ENCODE results near the gene SMIM41. TPM values are rescaled to one million over a fixed set of nuclear protein-coding genes. Genes with fewer than 3 reads are reported as not detected.
A peak's percentile ranks its signal among the peaks of the same experiment; 100 is the strongest.

The SMIM41 gene
- total and polyA plus RNA-seq, 2 donors from 2014 or later = 0.31 TPM; not detected in 1

GRCh38 chr12:52033446-52034140, 45.9 kb upstream of the SMIM41 start:
- TF ChIP-seq CTCF (IDR thresholded peaks at IDR 0.05; ENCODE audit: borderline replicate concordance, extremely low read depth, insufficient read depth) = no peak
- peaks cover 0 to 31% (median 20%) of the 10 kb centered on the region in 3 donors for H3K4me1 ChIP-seq (ENCODE audit: control insufficient read depth in 2 of 3, insufficient read depth in 2 of 3, low read depth in 1 of 3, low read length in 3 of 3)
- peak overlapping the region; percentile 32 to 56 (median 50) for H3K4me3 ChIP-seq (ENCODE audit: low read length in 3 of 3)

GRCh38 chr12:52035190-52035589, 44.3 kb upstream of the SMIM41 start:
- H3K9me3 ChIP-seq (ENCODE audit: control insufficient read depth in 2 of 3, insufficient read depth in 1 of 3, low read length in 3 of 3) = no peaks in the 10 kb centered on the region
- H3K36me3 ChIP-seq (ENCODE audit: control insufficient read depth in 2 of 3, insufficient read depth in 3 of 3, low read length in 3 of 3) = no peaks in the 10 kb centered on the region
- no peak for TF ChIP-seq CTCF (IDR thresholded peaks at IDR 0.05; ENCODE audit: borderline replicate concordance, extremely low read depth, insufficient read depth)
- no peak overlapping the region for H3K4me3 ChIP-seq (ENCODE audit: low read length in 3 of 3)
- FAIRE-seq (no peak), DNase-seq (no peak)
- no peak overlapping the region for H3K9ac ChIP-seq (ENCODE audit: low read length in 3 of 3)
- H3K4me1 ChIP-seq (ENCODE audit: control insufficient read depth in 2 of 3, insufficient read depth in 2 of 3, low read depth in 1 of 3, low read length in 3 of 3) = peaks cover 0 to 31% (median 22%) of the 10 kb centered on the region in 3 donors
- H3K27me3 ChIP-seq (ENCODE audit: control insufficient read depth, insufficient read depth, low read length) = no peaks in the 10 kb centered on the region
- intact Hi-C loops (cut with DNase I) = no loop called here
- H3K27ac ChIP-seq (ENCODE audit: low read depth in 2 of 2, low read length in 2 of 2) = no peak overlapping the region

More at GRCh38 chr12:52033446-52034140, 45.9 kb upstream of the SMIM41 start:
- FAIRE-seq (no peak), DNase-seq (peak in 2 of 5 donors; percentile 66 to 67)
- intact Hi-C loops (cut with DNase I) = no loop called here
- H3K27me3 ChIP-seq (ENCODE audit: control insufficient read depth, insufficient read depth, low read length) = no peaks in the 10 kb centered on the region
- peak overlapping the region; percentile 18 to 94 (median 59) for H3K9ac ChIP-seq (ENCODE audit: low read length in 3 of 3)
- H3K27ac ChIP-seq (ENCODE audit: low read depth in 2 of 2, low read length in 2 of 2) = peak overlapping the region; percentile 92
- H3K9me3 ChIP-seq (ENCODE audit: control insufficient read depth in 2 of 3, insufficient read depth in 1 of 3, low read length in 3 of 3) = no peaks in the 10 kb centered on the region
- H3K36me3 ChIP-seq (ENCODE audit: control insufficient read depth in 2 of 3, insufficient read depth in 3 of 3, low read length in 3 of 3) = no peaks in the 10 kb centered on the region

- H3K27me3 ChIP-seq (ENCODE audit: control insufficient read depth, insufficient read depth, low read length) = no peaks in the 10 kb centered on the region
- H3K36me3 ChIP-seq (ENCODE audit: control insufficient read depth in 2 of 3, insufficient read depth in 3 of 3, low read length in 3 of 3) = no peaks in the 10 kb centered on the region
- TF ChIP-seq CTCF (IDR thresholded peaks at IDR 0.05; ENCODE audit: borderline replicate concordance, extremely low read depth, insufficient read depth) = no peak
- peaks cover 0 to 31% (median 22%) of the 10 kb centered on the region in 3 donors for H3K4me1 ChIP-seq (ENCODE audit: control insufficient read depth in 2 of 3, insufficient read depth in 2 of 3, low read depth in 1 of 3, low read length in 3 of 3)
- FAIRE-seq (no peak), DNase-seq (no peak)
- peak overlapping the region in 1 of 3 donors; percentile 59 for H3K4me3 ChIP-seq (ENCODE audit: low read length in 3 of 3)
- no peaks in the 10 kb centered on the region for H3K9me3 ChIP-seq (ENCODE audit: control insufficient read depth in 2 of 3, insufficient read depth in 1 of 3, low read length in 3 of 3)
- intact Hi-C loops (cut with DNase I) = no loop called here
- peak overlapping the region in 2 of 3 donors; percentile 5 to 80 for H3K9ac ChIP-seq (ENCODE audit: low read length in 3 of 3)
- peak overlapping the region; percentile 64 to 79 for H3K27ac ChIP-seq (ENCODE audit: low read depth in 2 of 2, low read length in 2 of 2)
Measured at GRCh38 chr12:52035926-52036325, 43.6 kb upstream of the SMIM41 start.
